Measurements from ENCODE around the gene TSPAN1.

Gene TSPAN1

GRCh38 chr1:46160212-46160611, 14.7 kb upstream of the TSPAN1 start:
- no peak for DNase-seq (ENCODE audit: low read depth in 4 of 4, low spot score in 1 of 4)

DNA sequence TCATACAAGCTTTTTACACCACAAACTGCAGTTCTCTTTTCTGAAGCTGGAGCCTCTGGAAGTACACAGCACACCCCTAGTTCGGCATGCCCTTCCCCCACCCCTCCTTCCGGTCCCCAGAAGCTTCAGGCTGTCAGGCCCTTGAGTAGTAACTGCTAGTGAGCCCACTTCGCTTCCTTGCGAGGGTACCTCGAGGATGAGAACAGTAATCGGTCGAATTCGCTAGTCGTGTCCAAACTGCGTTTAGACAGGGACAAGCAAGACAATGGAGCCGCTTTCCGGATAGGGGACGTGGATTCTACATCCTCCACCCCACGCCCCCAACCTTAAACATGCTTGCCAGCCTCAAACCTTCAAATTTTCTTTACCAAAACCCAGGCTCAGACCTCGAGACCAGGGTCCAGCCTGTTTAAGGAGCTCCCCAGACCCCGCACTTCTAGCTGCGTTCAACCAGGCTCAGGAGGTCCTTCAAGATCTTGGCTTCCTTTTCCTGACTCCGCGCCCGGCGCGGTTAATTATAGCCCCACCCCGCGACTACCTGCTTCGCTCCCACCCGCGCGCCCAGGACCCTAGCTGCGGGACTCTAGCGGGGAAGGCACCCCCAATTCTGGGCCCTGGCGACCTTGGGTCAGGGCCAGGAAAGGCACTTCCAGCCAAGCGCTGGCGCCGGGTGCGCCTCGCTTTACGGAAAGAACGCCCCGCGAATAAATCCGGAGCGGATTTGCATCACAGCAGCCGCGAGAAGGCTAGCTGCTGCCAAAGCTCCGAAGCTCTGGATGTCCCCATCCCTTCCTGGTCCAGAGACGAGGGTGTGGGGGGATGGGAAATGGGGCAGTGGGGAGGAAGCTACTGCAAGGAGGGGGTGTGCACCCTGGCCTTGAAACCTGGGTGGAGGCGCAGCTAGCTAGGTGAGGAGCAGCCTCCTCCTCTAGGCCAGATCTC, 8.1 kb upstream of the TSPAN1 start:
- peak in 3 of 4 experiments; percentile 10 to 36 (median 15) for DNase-seq (ENCODE audit: low read depth in 4 of 4, low spot score in 1 of 4)

- no peak for DNase-seq (ENCODE audit: low read depth in 4 of 4, low spot score in 1 of 4)
Observed at GRCh38 chr1:46168477-46168876, 6.4 kb upstream of the TSPAN1 start.

- no peak for DNase-seq (ENCODE audit: low read depth in 4 of 4, low spot score in 1 of 4)
Observed at GRCh38 chr1:46169811-46170454, 5.0 kb upstream of the TSPAN1 start.

DNA sequence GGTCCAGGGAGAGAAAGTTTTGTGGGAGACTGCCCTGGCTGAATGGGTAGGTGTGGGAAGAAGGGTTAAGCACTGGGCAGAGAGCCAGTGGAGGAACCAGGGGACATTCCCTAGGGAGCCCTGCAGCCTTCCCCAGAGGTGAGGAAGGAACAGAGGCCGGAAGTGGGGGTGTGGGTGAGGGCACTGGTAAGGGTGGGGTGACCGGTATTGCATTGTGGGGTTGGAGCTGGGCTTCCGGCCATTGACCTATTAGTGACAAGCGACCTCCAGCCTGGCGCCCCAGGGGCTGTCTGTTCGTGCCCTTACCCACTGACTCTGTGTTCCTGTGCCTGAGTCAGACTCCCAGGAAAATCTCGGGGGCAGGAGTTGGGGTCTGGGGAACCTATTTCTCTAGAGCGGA, 3.5 kb upstream of the TSPAN1 start:
- DNase-seq (ENCODE audit: low read depth in 4 of 4, low spot score in 1 of 4) = no peak

- DNase-seq (ENCODE audit: low read depth in 4 of 4, low spot score in 1 of 4) = no peak
Observed at GRCh38 chr1:46171871-46172270, 3.0 kb upstream of the TSPAN1 start.

GRCh38 chr1:46172321-46172720, 2.6 kb upstream of the TSPAN1 start:
- DNase-seq (ENCODE audit: low read depth in 4 of 4, low spot score in 1 of 4) = no peak

DNA sequence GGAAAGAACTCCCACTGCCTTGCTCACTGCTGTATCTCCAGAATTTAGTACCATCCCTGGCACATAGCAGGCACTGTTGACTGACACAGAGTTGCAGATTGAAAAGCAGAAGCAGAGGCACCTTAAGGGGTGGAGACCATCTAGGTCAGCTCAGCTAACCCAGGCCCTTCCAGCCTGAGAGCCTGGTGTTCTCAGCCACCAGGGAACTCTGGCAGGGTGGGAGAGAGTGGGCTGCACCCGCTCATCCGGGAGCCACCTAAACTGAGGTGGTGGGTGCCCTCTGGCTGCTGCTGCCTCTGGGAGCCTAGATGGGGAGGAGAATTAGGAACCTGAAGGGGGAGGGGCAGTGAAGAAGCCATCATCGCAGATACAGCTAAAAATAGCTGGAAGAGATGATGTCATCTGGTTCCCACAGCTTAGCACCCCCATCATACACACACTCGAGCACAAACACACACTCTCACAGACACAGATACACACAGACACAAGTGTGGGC, 1.5 kb upstream of the TSPAN1 start:
- DNase-seq (ENCODE audit: low read depth in 4 of 4, low spot score in 1 of 4) = no peak

DNA sequence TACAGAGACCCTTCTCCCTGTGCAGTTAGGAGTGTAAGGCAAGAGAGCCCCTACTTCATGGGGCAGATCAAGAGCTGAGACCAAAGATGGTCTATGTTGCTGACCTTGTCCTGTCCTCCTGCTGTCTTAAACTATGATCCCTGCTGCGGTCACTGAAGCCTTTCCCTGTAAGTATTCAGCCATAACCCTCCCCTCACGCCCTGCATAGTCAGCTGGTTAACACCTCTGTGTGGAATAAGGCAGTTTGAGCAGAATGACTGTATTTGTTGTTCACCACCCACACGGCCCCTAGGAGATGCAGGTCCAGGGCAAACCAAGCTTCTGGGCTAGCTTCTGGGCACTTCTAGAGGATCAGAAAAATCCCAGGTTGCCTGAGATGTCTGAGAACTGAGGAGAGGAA, 356 bp downstream of the TSPAN1 start:
- no peak for DNase-seq (ENCODE audit: low read depth in 4 of 4, low spot score in 1 of 4)

DNA sequence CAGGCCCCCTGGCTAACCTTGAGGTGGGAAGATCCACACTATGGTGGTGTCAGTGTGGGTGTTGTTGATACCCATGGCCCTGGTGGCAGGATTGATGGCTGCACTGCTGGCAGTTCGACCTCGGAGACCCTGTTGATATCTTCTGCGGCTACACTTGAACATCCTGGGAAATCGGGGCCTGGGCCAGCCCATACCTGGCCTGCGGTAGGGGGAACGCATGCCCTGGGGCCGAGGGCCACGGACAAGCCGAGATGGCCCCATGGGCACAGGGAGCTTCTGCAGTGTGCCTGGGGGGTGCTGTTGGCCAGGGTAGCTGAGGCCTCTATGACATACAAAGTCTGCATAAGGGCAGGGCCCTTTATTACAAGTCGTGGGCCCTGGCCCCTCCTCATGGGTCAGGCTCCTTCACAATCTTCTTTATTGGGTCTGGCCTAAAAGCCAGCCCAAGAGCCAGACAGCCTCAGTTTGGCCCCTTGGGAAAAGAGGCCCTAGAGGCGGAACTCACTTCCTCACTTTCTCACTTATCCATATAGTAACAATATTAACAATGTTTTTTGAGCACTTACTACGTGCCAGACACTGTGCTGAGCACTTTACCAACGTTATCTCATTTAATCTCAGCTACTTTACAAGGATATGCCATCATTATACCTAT, 1.5 kb downstream of the TSPAN1 start, which contains the start of gene P3R3URF:
TSS of gene P3R3URF (minus strand) at position 278 of the 655 bp plus-strand sequence. CDS start at position 261, 17 bp downstream.
- DNase-seq (ENCODE audit: low read depth in 4 of 4, low spot score in 1 of 4) = no peak

DNA sequence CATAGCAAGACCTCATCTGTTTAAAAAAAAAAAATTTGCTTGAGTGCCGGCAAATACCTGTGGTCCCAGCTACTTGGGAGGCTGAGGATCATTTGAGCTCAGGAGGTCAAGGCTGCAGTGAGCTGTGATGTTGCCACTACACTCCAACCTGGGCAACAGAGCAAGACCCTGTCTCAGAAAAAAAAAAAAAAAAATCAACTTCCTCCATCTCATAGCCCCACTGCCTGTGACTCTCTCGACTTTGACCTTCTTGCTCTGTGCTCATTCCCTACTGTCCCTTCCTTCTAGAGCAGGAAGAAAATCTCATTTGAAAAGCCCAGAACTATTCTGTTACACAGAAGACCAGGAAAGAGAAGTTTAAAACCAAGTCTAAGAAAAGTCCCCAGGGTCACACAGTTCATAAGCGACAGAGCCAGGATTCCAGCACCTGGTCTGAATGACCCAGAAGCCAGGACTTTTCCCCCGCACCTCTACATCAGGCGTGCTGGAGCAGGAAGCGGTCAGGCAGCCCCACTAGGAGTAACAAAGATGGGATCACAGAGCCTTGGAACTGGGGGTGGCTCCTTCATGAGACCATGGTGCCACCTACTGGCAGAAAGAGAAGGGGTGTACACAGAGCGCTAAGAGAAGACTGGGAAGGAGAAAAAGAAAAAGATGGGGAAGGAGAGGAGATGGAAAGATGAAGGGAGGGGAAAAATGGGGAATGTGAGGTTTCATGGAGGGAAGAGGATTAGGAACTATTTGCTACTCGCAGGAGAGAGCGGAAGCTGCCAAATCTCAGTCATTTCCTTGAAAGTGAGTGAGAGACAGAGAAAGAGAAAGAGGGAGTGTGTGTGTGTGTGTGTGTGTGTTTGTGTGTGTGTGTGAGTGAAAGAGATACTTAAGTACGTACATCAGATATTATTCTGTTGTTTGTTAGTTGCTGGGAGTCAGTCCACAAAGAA, 4.5 kb downstream of the TSPAN1 start:
- DNase-seq (ENCODE audit: low read depth in 4 of 4, low spot score in 1 of 4) = peak; percentile 41 to 49 (median 44)

- DNase-seq (ENCODE audit: low read depth in 4 of 4, low spot score in 1 of 4) = no peak
Observed at GRCh38 chr1:46180082-46180616, 5.3 kb downstream of the TSPAN1 start.

DNA sequence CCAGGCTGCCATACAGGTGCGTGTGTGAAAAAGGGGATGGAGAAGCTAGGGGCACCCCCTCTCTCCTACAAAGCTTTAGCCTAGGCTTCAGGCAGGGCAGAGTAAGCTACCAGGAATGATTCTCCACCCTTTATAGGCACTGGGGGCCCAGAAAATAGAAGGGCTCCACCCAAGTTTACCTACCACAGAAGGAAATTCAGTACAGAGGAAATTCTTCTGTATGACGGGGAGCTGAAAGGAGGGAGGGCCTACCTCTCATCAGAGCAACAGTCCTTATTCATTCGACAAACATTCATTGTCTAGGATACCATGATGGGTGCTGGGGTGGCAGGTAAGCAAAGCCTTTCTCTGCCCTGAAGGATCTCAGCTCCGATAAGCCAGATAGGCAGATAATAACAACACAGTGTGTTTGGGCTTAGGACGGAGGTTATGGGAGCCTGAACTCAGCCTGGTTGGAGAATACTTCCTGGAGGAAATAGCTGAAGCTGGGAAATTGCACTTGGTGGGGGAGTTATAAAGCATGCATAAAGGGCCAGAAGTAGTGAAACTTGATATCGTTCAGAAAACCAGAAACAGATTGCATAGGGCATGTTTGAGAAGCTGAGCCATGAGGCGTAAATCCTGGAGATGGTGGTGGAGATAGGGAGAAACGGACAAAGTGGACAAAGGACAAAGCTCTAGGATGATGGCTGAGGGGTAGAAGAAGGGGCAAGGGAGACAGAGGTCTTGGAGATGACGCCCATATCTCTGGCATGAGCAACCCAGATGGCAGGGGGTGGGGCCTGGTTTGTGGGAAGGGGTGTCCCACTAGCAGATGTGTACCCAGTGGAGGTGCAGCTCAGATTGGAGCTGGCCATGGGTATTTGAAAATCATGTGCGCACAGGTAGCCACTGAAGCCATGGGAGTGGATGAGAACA, 6.7 kb downstream of the TSPAN1 start:
- no peak for DNase-seq (ENCODE audit: low read depth in 4 of 4, low spot score in 1 of 4)

DNA sequence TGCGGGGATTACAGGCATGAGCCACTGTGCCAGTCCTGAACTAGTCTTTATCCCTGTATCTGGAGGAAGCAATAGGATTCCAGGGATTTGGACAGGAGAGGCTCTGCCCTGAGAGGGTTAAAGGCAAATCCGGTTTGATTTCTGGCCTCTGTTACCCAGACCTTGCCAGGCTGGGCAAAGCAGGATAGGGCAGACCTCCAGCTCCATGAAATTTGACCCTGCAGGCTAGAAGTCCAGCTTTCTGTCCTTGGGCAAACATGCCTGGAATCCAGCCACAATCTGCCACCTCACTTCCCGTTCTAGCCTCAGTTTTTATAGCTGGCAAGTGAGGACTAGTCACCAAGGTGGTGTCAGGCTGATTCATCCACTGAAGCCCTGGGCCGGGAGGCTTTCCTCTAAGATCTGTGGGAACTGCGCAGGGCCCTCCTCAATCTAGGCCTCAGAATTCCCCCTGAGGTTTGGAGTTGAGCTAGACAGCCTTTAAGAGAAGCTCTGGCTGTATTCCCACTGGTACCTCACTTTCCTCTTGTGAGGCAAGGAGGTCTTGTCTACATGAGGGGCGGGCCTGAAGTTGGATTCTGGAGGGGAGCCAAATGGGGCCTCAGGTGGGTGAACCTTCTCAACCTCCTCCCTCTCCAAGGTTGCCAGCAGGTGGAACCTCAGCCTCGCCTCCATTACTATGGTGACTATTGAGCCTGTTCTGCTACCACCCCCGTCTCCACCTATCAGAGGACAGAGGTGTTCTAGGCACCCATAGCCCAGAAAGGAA, 8.4 kb downstream of the TSPAN1 start:
- DNase-seq (ENCODE audit: low read depth in 4 of 4, low spot score in 1 of 4) = no peak

DNA sequence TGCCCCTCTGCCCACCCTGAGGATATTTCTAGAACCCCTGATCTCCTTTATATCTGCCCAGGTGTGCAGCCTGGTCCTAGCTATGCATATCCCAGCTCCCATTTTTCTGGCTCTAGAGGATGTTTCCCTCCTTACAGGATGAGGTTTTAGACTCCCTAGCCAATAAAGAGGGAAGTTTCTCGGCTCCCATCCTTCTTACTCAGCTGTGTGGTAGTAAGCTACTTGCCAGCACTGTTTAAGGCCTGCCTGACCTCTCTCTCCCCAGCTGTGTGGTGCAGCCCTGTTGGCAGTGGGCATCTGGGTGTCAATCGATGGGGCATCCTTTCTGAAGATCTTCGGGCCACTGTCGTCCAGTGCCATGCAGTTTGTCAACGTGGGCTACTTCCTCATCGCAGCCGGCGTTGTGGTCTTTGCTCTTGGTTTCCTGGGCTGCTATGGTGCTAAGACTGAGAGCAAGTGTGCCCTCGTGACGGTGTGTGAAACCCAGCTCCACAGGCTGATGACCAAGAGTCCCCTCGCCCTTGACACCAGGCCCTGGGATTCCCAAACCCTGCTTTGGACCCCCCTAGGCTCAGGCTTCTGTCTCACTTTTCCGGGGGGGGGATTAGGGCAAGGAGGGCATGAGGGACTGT, 9.2 kb downstream of the TSPAN1 start:
- DNase-seq (ENCODE audit: low read depth in 4 of 4, low spot score in 1 of 4) = no peak

DNA sequence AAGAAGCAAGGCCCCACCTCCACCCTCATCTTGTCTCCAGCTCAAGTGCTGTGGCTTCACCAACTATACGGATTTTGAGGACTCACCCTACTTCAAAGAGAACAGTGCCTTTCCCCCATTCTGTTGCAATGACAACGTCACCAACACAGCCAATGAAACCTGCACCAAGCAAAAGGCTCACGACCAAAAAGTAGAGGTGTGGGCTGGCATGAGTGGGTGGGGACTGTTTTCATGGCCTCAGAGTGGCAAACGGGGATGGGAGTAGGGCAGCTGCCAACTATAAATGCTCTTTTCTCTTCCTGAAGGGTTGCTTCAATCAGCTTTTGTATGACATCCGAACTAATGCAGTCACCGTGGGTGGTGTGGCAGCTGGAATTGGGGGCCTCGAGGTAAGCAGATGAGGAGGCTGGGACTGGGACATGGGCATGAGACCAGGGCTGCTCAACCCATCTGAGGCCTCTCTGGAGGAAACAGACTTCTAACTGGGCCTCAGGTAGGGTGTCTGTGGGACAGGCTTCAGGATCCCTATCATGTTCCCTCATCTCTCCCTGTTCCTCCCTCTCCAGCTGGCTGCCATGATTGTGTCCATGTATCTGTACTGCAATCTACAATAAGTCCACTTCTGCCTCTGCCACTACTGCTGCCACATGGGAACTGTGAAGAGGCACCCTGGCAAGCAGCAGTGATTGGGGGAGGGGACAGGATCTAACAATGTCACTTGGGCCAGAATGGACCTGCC, 10.2 kb downstream of the TSPAN1 start:
- DNase-seq (ENCODE audit: low read depth in 4 of 4, low spot score in 1 of 4) = peak; percentile 31 to 40 (median 36)

DNA sequence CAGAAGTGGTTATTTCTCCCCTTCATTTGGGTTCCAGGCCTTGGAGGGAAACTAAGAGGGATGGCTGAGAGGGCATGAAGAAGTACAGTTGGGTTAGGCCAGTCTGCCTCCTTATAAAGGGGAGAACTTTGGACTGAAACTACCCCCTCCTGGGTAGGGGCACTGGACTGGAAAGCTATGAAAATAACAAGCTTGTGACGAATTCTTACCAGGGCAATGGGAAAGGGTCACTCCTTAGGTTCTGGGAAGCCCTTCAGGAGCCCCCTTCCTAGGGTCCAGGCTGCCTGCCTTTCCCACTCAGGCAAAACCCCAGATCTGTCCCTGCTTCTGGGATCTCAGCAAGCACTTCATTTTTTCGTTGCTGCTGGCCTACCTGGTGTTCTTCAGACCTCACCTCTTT, 11.2 kb downstream of the TSPAN1 start:
- no peak for DNase-seq (ENCODE audit: low read depth in 4 of 4, low spot score in 1 of 4)

Data from stimulated activated CD4-positive, alpha-beta T cell treated with anti-CD3 and anti-CD28 coated beads, Interleukin-1b, Interleukin-23, amount 100 ng/mL, for 24 hours (primary cell).